Right atrium auricular region (tissue), 2 donors: Measurements from ENCODE around the gene KAT7. TPM values are rescaled to one million over a fixed set of nuclear protein-coding genes. Genes with fewer than 3 reads are reported as not detected.

Experiments used
- DNase-seq: peaks from one replicate; pipeline ENCODE4 v3.0.0-alpha.2; 2019; ENCODE audit warnings: low spot score
- H3K27ac ChIP-seq, 2 donors: fragments of 200-600 bp; sonication (generic); 1 replicate in 1 of 2; 2 replicates in 1 of 2; pipeline ENCODE4 v1.5.1; 2016 to 2019
- H3K27me3 ChIP-seq, 2 donors: fragments of 200-600 bp; sonication (generic); one replicate each; pipeline versions ENCODE4 v1.5.1 to v1.6.0; 2017 to 2019
- H3K36me3 ChIP-seq: fragments of 200-600 bp; sonication (generic); one replicate; pipeline ENCODE4 v1.5.1; 2016
- H3K4me1 ChIP-seq, 2 donors: fragments of 200-600 bp; sonication (generic); one replicate each; pipeline versions ENCODE4 v1.5.1 to v1.6.0; 2017 to 2019
- H3K4me3 ChIP-seq, 2 donors: fragments of 200-600 bp; sonication (generic); 1 replicate in 1 of 2; 2 replicates in 1 of 2; pipeline ENCODE4 v1.5.1; 2017 to 2019; ENCODE audit warnings: mild to moderate bottlenecking in 1 of 2, moderate library complexity in 1 of 2
- H3K9me3 ChIP-seq, 2 donors: fragments of 200-600 bp; sonication (generic); one replicate each; pipeline ENCODE4 v1.5.1; 2019
- CTCF ChIP-seq, 2 donors: fragments of 200-600 bp; sonication (generic); IDR thresholded peaks; one replicate each; pipeline ENCODE4 v1.5.1; 2019; ENCODE audit warnings: antibody characterized with exemption in 2 of 2
- total RNA-seq, 2 donors: library from RNA; depleted of rRNA; stranded (reverse); fragments of >200 nt; gene quantifications; one replicate each; pipeline ENCODE4 v1.1.0, GENCODE V29; 2016

The KAT7 gene
- total RNA-seq, 2 donors from 2014 or later: 30.5 to 38.2 TPM

GRCh38 chr17:49798738-49799137 lies 10.3 kb downstream of the KAT7 start:
- H3K4me1 ChIP-seq: peaks cover 0 to 14% of the 10 kb centered on the region in 2 donors
- peaks cover 57% of the 10 kb centered on the region for H3K36me3 ChIP-seq
- DNase-seq: no peak
- H3K9me3 ChIP-seq: no peaks in the 10 kb centered on the region
- H3K27ac ChIP-seq: peak overlapping the region; percentile 20 to 46
- TF ChIP-seq CTCF (IDR thresholded peaks at IDR 0.05): no peak
- H3K27me3 ChIP-seq: no peaks in the 10 kb centered on the region
- no peak overlapping the region for H3K4me3 ChIP-seq

DNA sequence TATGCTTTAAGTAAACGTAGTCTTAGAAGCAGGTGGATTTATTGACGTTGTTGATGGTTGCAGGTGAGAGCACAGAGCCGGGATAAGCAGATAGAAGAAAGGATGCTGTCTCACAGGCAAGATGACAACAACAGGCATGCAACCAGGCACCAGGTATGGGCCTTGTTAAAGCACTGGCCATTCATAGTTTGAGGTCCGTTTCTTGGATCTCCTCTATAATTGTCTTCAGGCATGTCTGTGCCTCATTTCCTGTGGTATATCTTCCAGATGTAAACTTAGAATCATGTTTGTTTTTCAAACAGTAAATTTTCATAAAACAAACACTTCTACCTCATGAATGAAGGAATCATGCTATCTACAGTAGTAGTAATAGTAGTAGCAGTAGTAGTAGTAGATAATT lies 20.6 kb downstream of the KAT7 start:
- Histone ChIP-seq H3K27me3 (no peaks in the 10 kb centered on the region), H3K27ac (no peak overlapping the region), H3K4me1 (no peaks in the 10 kb centered on the region), H3K9me3 (no peaks in the 10 kb centered on the region), H3K36me3 (peaks cover 73% of the 10 kb centered on the region), H3K4me3 (no peak overlapping the region)
- no peak for DNase-seq
- no peak for TF ChIP-seq CTCF (IDR thresholded peaks at IDR 0.05)

DNA sequence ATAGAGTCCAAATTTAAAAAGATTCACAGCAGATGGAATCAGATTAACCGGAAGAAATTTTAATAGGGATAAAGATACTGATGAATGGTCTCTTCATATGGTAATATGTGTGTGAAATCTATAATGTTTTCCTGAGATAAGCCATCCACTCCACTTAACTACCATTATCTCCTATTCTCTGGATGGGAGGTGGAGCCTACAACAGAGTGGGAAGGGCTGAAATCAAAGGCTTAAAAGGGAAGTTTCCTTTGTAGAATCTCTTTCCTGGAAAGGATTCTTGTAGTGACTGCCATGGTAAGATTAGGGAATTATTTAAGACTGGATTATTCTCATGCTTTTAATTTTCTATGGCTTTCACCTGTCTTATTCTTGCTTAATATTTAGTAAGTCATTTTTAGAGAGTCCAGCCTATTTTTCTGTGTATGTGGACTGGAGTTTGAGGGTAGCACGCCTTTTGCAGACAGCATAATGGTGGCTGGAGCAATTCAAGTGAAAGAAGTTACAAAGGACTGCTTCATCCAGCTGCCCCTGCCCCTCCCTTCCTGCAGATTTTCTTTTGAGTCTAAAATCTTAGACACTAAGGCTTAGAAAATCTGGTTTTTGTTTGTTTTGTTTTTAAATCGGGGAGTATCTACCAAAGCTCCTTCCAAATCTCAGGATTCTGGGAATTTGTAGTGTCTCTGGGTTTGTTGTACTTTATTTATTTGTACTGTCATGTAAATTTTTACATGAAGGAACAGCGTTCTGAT lies 26.5 kb downstream of the KAT7 start:
- H3K27ac ChIP-seq: no peak overlapping the region
- peaks cover 0 to 16% of the 10 kb centered on the region in 2 donors for H3K4me1 ChIP-seq
- no peak for DNase-seq
- H3K4me3 ChIP-seq: no peak overlapping the region
- H3K9me3 ChIP-seq: no peaks in the 10 kb centered on the region
- no peaks in the 10 kb centered on the region for H3K27me3 ChIP-seq
- H3K36me3 ChIP-seq: peaks cover 70% of the 10 kb centered on the region
- TF ChIP-seq CTCF (IDR thresholded peaks at IDR 0.05): no peak

- H3K4me1 ChIP-seq: peaks cover 0 to 16% of the 10 kb centered on the region in 2 donors
- peak overlapping the region in 1 of 2 donors; percentile 19 for H3K27ac ChIP-seq
Observed at GRCh38 chr17:49815761-49816281, 27.3 kb downstream of the KAT7 start.

GRCh38 chr17:49817993-49818392 lies 29.5 kb downstream of the KAT7 start:
- Histone ChIP-seq H3K4me1 (peaks cover 0 to 16% of the 10 kb centered on the region in 2 donors), H3K27ac (no peak overlapping the region)
- no peak for TF ChIP-seq CTCF (IDR thresholded peaks at IDR 0.05)

More at GRCh38 chr17:49815761-49816281, 27.3 kb downstream of the KAT7 start:
- DNase-seq: no peak
- no peak for TF ChIP-seq CTCF (IDR thresholded peaks at IDR 0.05)
- no peaks in the 10 kb centered on the region for H3K9me3 ChIP-seq
- H3K27me3 ChIP-seq: no peaks in the 10 kb centered on the region
- H3K36me3 ChIP-seq: peaks cover 64% of the 10 kb centered on the region
- no peak overlapping the region for H3K4me3 ChIP-seq

More at GRCh38 chr17:49817993-49818392, 29.5 kb downstream of the KAT7 start:
- Histone ChIP-seq H3K4me3 (no peak overlapping the region), H3K36me3 (peaks cover 72% of the 10 kb centered on the region), H3K9me3 (no peaks in the 10 kb centered on the region), H3K27me3 (no peaks in the 10 kb centered on the region)
- DNase-seq: no peak
